AG04450 (cell line): ENCODE results near the gene VPS25. TPM values are rescaled to one million over a fixed set of nuclear protein-coding genes. Genes with fewer than 3 reads are reported as not detected.

ENCODE experiments used
- CTCF ChIA-PET: fragments of 300-600, 350-600 bp; formaldehyde crosslinking; extraction: SDS; loops from one replicate; lab custom pipeline; 2022; ENCODE audit warnings: antibody characterized with exemption, inconsistent platforms; lab: Charles Lee
- POLR2A ChIA-PET: fragments of 350-600 bp; formaldehyde crosslinking; extraction: SDS; loops from one replicate; lab custom pipeline; 2021; ENCODE audit warnings: antibody characterized with exemption, inconsistent platforms; lab: Yijun Ruan, JAX
- DNase-seq: peaks from one replicate; pipeline ENCODE4 v3.0.0-alpha.2; 2011; ENCODE audit warnings: low read depth, low spot score
- H3K27ac ChIP-seq: one replicate; pipeline ENCODE4 v1.5.1; 2012; ENCODE audit warnings: low read depth, low read length, control low read depth
- H3K27me3 ChIP-seq: one replicate; pipeline ENCODE4 v1.6.0; 2012; ENCODE audit warnings: low read length; ENCODE audit not compliant: control insufficient read depth, insufficient read depth
- H3K4me3 ChIP-seq: 2 replicates; pipeline ENCODE4 v1.5.1; 2011; ENCODE audit warnings: mild to moderate bottlenecking, low read depth, low read length, control low read depth
- H3K9me3 ChIP-seq: 2 replicates; pipeline ENCODE4 v1.5.1; 2012; ENCODE audit warnings: low read length; ENCODE audit not compliant: control insufficient read depth, insufficient read depth
- CTCF ChIP-seq: IDR thresholded peaks from 2 replicates; pipeline ENCODE4 v1.5.1; 2011; ENCODE audit warnings: low read depth, low read length, control low read depth, inconsistent platforms
- polyA plus RNA-seq: library from polyadenylated mRNA; depleted of rRNA; stranded (reverse); fragments of >200 nt; gene quantifications from 2 replicates; pipeline ENCODE4 v1.2.3, GENCODE V29; 2011

The VPS25 gene
- polyA plus RNA-seq, 1 experiment = 94.0 TPM

GRCh38 chr17:42748908-42749798, 24.1 kb upstream of the VPS25 start:
- no peak for DNase-seq
- TF ChIP-seq CTCF = no peak
- CTCF ChIA-PET = interaction anchor here (9.6 kb wide), 1 partner anchor 14 kb away, joined by 64 read pairs; no protein-coding TSS in a partner anchor

DNA sequence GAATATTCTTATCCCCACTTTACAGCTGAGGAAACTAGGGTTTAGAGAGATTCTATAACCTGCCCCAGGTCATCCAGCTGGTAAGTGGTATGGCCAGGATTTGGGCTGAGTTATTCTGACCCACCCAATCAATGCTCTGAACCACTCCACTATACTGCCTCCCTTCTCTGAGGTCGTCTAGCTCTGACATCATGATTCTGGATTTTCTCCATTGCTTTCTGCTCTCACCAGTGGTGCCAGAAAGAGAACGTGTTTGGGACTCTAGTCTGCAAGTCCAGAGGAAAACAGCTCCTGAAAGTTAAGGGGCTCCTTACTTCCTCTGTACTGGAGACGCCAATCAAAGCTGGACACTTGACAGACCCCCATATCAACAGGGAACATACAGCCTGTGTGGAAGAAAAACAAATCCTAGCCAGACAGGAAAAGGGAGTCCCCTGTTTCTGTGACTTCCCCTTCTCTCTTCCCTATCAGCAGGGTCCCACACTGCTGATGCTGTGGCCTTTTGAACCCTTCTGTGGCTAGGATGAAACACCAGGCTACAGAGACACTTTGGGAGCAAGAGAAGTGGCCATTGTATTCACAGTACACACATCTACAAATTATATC, 22.4 kb upstream of the VPS25 start:
- H3K27me3 ChIP-seq = peaks cover 8% of the 10 kb centered on the region
- CTCF ChIA-PET = interaction anchor here (9.6 kb wide), 1 partner anchor 12 kb away, joined by 64 read pairs; no protein-coding TSS in a partner anchor
- no peak overlapping the region for H3K27ac ChIP-seq
- POLR2A ChIA-PET = interaction anchor here (1.0 kb wide), 1 partner anchor 73 kb away, joined by 5 read pairs; the partner anchor contains the start of gene BECN1
- H3K4me3 ChIP-seq = no peak overlapping the region
- no peak for DNase-seq
- H3K9me3 ChIP-seq = no peaks in the 10 kb centered on the region
- TF ChIP-seq CTCF = no peak

More at GRCh38 chr17:42748908-42749798, 24.1 kb upstream of the VPS25 start:
- POLR2A ChIA-PET = no interaction called here
- no peak overlapping the region for H3K27ac ChIP-seq
- H3K4me3 ChIP-seq = no peak overlapping the region
- peaks cover 6% of the 10 kb centered on the region for H3K27me3 ChIP-seq
- no peaks in the 10 kb centered on the region; the same call in 1 of the 2 replicates for H3K9me3 ChIP-seq

GRCh38 chr17:42751628-42752027, 21.6 kb upstream of the VPS25 start:
- POLR2A ChIA-PET = interaction anchor here (0.6 kb wide), 1 partner anchor 30 kb away, joined by 4 read pairs; no protein-coding TSS in a partner anchor
- DNase-seq = no peak

DNA sequence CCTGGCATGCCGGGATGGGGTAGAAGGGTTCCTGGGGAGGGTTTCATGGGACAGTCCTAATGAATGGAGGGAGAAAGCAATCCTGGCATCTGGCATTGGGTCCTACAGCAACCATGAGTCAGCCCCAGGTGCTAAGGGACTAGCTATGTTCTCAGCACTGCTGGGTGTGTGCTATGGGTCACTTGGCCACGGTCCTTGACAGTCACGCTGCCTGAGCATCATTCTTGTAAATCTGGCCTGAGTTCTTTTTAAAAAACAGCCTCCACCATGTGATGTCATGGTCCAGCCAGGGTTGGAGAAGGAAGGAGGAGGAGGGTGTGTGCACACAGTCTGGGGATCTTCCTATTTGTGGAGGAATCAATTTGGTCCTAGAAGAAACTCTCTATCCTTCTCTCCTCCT, 18.5 kb upstream of the VPS25 start:
- CTCF ChIA-PET = interaction anchor here (9.6 kb wide), 1 partner anchor 8 kb away, joined by 64 read pairs; no protein-coding TSS in a partner anchor
- DNase-seq = no peak
- Histone ChIP-seq H3K4me3 (no peak overlapping the region), H3K9me3 (no peaks in the 10 kb centered on the region), H3K27me3 (peaks cover 25% of the 10 kb centered on the region), H3K27ac (no peak overlapping the region)
- TF ChIP-seq CTCF = no peak
- POLR2A ChIA-PET = no interaction called here

More at GRCh38 chr17:42751628-42752027, 21.6 kb upstream of the VPS25 start:
- Histone ChIP-seq H3K9me3 (no peaks in the 10 kb centered on the region), H3K27ac (no peak overlapping the region), H3K4me3 (no peak overlapping the region), H3K27me3 (peaks cover 10% of the 10 kb centered on the region)
- no peak for TF ChIP-seq CTCF
- CTCF ChIA-PET = interaction anchor here (9.6 kb wide), 1 partner anchor 12 kb away, joined by 64 read pairs; no protein-coding TSS in a partner anchor
